ENCODE results near the gene COL8A1.

The COL8A1 gene

DNA sequence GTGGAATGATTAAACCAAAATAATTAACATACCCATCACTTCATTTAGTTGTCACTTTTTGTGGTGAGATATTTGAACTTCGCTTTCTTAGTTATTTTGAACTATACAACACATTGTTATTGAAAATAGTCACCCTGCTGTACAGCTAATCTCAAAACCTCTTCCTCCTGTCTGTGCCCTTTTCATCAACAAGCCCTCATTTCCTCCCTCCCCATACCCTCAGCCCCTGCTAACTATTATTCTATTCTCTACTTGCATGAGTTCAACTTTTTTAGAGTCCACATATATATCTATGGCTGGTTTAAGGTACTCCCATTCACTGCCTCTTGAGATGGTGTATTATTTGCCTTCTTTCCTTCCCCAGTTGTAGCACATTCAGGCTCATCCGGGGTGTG lies 32.2 kb downstream of the COL8A1 start:
- no peak for FAIRE-seq
- DNase-seq (ENCODE audit: low spot score): no peak

DNA sequence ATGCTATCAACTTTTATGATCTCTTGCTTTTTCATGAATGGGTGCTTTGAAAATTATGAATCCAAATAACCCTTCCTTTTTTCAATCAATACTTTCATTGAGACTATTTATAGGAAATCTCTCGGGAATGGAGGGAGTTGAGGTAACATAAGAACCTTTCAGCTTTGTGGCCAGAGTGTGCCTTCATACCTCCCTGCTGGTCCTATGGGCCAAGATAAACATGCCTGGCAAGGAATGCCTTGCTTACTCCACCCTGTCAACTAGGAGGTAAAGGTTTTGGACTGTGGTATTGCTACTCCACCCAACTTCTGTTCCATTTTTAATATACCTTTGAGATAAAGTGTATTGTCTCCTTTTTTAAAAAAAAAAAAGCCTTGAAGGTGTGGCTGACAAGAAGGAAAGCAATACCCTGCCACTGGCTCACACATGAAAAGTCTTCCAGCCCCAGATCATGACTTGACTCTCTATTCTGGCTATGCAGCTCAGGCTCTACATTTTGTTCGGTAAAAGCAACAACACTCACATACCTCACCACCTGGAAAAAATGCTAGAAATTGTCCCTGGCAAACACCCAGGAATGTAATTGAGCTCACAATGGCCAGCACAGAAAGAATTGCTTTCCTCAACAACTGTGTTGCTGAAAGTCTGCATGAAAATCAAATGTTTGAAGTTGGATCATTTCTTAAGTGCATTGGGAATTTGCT lies 35.8 kb downstream of the COL8A1 start:
- FAIRE-seq: no peak
- DNase-seq (ENCODE audit: low spot score): no peak

DNA sequence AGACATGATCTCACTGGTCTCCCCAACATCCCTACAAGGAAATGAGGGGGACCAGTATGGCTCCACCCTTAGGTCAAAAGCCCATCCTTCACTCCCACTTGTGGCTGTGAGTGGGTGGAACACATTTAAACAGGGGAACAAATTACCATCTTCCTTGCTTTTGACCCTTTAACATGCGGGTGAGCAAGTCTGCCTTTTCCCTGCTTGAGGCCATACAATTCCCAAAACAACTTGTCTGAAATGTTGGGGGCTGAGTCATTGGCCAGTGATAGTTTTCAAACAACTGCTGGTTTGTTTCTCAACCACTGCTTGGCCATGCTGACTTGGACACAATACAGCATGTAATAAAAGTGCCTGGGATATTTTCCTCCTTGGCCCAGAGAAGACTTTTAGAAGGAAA lies 39.6 kb downstream of the COL8A1 start:
- FAIRE-seq (peak; percentile 66), DNase-seq (ENCODE audit: low spot score) (no peak)

DNA sequence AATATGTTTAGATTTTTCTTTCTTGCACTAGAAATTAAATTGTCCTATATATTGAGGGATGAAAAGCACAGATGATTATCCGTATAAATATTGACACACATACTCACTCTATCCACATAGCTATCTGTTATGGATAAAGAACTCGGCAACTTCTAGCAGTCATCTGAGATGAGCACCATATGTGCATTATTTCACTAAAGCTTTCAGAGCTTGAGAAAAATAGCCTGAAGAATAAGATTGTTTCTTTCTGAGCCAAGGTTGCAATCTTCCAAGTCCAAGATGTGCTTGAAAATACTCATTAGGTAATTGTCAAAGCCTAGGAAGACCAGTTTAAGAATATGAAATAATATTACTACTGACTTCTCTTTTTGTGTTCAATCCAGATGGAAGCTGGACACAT lies 40.5 kb downstream of the COL8A1 start:
- no peak for FAIRE-seq

DNA sequence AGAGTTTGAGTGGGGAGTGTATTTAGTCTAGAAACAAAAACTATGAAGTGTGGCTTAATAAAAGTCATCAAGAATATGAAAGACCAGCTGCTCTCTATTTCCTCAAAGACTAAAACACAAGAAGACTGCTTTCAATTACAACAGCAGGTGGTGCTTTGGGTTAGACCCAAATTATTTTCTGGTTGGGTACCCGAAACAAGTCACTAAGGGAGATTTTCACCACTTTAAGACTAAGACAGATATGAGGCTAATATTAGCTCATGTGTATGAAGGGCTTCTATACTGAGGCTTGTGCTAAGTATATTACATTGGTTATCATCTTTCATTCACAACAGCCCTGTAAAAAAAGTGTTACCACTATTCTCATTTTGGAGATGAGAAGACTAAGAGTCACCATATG lies 43.1 kb downstream of the COL8A1 start:
- no peak for DNase-seq (ENCODE audit: low spot score)
- FAIRE-seq: no peak

More for the DNA sequence above, 40.5 kb downstream of the COL8A1 start:
- DNase-seq (ENCODE audit: low spot score): no peak

DNA sequence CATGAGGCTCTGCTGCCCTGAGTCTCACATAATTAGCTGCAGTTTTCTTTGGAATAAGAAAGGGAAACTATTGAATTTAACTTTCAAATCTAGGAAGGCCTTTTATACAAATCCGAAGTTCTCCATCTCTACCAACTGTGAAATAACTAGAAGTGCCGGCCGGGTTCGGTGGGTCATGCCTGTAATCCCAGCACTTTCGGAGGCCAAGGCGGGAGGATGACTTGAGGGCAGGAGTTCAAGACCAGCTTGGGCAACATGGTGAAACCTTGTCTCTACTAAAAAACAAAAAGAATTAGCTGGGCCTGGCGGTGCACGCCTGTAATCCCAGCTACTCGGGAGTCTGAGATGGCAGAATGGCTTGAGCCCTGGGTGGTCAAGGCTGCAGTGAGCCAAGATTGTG lies 43.6 kb downstream of the COL8A1 start:
- DNase-seq (ENCODE audit: low spot score) (no peak), FAIRE-seq (no peak)

DNA sequence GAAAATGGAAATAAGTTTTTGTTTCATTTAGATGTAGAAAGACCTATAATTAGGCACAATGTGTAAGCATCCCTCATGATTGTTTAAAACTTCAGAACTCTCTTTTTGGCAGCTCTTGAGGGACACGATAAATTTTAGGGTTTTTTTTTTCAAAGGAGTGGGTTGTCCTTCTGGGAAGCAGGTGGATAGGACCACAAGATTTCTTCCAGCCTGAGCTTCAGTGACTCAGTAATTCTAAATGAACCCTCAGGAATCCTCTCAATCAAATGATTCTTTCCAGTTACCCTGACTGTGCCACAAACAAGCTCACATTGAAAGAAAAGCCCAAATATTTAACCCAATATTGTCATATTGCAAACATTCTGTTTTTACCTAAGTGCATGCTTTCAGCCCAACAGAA lies 45.1 kb downstream of the COL8A1 start:
- FAIRE-seq: no peak
- DNase-seq (ENCODE audit: low spot score): no peak

DNA sequence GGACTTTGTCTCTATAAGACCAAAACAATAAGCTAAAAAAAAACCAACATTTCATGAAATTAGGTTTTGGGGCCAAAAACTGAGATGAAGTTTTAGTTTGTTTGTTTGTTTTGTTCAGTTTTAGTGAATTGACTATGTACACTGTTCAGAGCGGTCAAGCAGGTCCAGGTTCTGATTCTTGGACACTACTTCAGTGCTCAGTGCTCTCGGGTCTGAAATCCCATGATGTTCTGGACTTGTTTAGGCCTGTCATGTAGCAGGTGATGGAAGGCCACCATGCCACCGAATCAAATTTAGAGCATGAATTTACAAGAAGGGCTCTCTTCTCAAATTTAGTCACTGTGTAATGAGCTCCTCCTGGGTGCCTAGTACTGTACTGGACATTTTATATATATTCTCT lies 45.5 kb downstream of the COL8A1 start:
- DNase-seq (ENCODE audit: low spot score) (no peak), FAIRE-seq (no peak)

DNA sequence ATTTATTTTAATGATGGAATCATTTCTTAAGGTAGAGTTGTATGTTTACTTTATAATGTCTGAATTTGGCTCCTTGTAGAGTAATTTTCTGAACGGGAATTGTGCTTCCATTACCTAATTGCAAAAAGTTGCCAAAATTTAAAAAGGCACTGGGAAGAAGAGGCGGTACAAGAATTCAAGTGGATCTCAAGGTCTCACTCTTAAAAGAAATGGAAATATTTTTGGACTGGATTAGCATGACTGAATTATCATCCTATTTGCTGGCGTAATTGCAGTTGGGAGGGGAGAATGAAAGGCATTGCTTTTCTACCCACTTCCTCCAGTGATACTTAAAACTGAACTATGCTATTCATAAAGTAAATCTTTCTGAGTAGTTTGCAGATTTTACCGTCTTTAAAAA lies 46.2 kb downstream of the COL8A1 start:
- no peak for FAIRE-seq

DNA sequence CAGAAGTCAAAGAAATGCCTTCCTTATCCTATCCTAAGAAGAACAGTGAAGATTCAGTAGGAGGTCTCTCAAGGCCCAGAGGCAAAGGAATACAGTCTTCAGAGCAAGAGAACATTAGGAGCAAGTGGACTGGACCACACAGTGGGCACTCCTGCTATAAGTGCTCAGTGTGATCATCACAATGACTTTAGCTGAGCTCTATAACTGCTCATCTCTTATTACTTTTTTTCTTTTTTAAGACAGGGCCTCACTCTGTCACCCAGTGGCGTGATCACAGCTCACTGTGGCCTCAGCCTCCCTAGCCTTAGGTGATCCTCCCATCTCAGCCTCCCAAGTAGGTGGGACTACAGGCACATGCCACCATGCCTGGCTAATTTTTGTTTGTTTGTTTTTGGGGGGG lies 48.1 kb downstream of the COL8A1 start:
- no peak for DNase-seq (ENCODE audit: low spot score)
- FAIRE-seq: no peak

More for the DNA sequence above, 46.2 kb downstream of the COL8A1 start:
- DNase-seq (ENCODE audit: low spot score): no peak

DNA sequence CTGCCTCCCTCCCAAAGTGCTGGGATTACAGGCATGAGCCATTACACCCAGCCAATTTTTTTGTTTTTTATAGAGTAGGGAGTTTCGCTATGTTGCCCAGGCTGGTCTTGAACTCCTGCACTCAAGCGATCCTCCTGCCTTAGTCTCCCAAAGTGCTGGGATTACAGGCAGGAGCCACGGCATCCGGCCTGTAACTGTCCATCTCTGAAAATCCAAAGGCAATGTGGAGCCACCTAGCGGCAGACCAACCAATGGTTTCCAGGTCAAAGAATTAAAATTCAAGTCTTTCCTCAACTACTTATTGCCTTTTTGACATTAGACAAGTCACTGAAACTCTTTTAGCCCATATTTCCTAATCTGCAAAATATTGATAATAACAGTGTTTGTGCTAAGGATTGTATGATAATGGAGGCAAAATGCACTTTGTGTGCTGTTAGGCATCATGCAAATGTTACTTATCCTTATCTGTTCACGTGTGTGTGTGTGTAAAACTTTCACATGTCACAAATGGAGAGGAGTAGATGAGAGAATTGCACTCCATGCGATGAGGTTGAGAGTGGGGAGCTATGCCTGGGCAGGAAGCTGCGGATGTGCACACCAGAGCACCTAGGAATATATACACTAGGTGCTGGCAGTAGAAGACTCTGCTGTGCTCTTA lies 48.7 kb downstream of the COL8A1 start:
- FAIRE-seq (peak; percentile 82), DNase-seq (ENCODE audit: low spot score) (peak; percentile 68)

DNA sequence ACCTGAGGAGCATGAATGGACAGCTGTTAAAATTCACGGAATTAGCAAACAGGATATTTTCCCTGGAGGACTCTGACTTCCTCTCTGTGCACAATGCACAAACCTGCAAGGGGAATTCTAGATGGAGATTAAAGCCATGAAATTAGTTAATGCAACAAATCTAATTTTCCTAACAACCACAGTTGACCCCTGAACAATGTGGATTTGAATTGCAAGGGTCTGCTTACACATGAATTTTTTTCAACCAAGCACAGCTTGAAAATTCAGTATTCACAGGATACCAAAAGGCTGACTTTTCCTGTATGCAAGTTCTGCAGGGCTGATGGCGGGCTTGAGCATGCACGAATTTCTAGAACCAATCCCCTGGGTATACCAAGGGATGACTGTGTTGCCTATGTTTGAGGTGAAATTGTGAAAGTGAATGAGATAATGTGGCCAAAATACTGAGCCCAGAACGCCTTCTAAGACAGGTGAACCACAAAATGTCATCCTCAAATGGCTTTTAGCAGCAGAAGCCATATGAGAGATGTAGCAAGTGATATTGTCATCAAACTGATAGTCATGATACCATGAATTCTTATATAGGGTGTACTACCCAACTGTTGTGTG lies 52.5 kb downstream of the COL8A1 start:
- no peak for DNase-seq (ENCODE audit: low spot score)
- FAIRE-seq: no peak

DNA sequence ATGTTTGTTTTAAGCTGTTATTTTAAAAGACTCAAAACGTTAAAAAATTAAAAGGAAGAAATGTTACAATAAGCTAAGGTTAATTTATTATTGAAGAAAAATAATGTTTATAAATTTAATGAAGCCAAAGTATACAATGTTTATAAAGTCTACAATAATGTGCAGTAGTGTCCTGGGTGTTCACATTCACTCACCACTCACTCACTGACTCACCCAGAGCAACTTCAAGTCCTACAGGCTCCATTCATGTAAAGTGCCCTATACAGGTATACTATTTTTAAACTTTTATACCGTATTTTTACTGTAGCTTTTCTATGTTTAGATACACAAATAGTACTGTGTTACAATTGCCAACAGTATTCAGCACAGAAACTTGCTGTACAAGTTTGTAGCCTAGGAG lies 55.2 kb downstream of the COL8A1 start:
- no peak for DNase-seq (ENCODE audit: low spot score)
- no peak for FAIRE-seq

DNA sequence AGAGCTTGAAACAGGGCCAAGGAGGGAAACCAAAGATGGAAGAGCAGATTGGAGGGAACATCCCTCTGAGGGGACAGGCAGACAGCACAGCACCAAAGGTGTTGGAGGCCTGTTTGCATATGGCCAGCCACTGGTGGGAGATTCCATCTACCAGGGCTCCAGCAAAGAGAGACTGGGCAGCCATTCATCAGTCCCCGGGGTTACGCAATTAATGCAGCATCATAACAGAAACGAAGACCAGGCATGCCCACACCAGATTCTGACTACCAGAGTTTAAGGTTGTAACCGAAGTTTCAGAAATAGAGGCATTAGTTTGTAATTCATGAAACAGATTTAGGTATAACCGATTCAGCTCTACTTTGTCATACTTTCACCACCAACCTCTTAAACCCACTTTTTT lies 58.1 kb downstream of the COL8A1 start:
- DNase-seq (ENCODE audit: low spot score): no peak
- FAIRE-seq: no peak

DNA sequence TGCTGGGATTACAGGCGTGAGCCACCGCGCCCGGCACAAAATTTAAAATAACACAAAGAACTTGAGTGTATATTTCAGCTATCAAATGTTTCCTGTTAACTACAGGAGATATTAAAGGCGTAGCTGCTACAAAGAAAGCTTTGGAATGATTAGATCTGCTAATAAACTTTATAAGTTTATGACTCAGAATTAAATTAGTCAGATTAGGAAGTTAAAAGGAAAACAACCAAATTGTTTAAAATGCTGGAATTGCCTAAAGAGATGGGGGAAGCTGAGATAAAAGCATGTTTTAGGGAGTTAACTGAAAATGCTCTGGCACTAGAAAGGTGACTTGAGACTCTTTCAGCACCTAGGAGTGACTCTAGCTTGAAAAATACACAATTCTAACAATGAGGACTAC lies 58.9 kb downstream of the COL8A1 start:
- FAIRE-seq (no peak), DNase-seq (ENCODE audit: low spot score) (no peak)

DNA sequence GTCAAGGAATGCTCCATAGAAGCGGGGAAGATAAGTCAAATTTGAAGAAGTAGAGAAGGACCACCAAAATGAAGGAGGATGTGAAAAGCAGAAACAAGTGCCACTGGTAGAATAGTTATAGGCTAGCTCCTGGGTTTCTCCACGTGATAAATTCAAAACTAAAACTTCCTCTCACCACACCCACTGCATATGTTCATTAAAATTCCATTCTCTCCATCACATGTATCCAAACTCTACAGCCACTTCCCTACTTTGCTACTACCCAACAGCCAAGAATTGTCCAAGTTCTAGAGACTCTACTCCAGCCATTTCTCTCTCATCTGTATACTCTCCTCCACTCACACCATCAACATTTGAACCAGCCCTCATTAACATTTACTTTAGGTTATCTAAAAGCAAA lies 60.5 kb downstream of the COL8A1 start:
- no peak for FAIRE-seq

DNA sequence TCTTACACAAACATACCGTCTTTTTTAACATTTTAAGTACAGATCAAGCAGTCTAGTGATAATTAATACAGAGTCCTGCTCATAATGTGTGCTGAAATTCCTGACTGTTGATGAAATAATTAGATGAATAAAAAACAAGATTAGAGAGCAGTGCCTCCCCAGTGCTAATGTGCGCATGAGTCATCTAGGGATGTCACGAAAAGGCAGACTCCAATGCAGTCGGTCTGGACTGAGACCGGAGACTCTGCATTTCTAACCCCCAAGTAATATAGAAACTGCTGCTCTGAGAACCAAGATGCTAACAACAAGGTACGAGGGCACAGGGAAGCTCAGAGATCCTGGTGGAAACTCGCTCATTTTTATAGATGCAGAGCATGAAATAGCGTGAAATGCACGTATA lies 61.4 kb downstream of the COL8A1 start:
- FAIRE-seq (no peak), DNase-seq (ENCODE audit: low spot score) (no peak)

More for the DNA sequence above, 60.5 kb downstream of the COL8A1 start:
- no peak for DNase-seq (ENCODE audit: low spot score)

DNA sequence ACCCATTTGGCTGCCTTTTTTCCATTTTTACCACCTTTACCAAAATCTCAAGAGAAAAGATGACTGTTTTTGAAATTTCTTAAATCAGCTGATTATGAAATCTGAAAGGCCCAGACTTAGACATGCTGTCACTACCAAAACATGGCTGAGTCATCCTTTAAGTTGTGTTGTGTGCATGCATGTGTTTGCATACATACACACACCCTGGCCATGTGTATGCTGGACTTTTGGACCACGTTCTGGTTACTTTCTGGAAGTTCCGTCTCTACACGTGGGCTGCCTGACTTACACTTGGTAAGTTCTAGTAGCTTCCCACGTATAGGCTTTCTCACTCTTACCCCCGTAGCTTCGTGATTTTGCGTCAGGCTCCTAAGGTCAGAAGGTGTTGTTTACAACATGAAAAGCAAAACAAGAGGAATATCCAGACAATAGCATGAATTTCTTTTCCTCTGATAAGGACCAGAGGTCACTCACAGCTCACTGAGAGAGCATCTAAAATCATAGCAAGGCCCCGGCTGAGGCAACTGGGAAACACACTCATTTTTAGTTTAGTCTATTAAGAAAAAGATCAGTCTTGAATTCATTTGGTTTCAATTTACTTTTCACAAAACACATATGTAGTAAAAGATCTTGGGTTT lies 62.4 kb downstream of the COL8A1 start:
- no peak for FAIRE-seq

DNA sequence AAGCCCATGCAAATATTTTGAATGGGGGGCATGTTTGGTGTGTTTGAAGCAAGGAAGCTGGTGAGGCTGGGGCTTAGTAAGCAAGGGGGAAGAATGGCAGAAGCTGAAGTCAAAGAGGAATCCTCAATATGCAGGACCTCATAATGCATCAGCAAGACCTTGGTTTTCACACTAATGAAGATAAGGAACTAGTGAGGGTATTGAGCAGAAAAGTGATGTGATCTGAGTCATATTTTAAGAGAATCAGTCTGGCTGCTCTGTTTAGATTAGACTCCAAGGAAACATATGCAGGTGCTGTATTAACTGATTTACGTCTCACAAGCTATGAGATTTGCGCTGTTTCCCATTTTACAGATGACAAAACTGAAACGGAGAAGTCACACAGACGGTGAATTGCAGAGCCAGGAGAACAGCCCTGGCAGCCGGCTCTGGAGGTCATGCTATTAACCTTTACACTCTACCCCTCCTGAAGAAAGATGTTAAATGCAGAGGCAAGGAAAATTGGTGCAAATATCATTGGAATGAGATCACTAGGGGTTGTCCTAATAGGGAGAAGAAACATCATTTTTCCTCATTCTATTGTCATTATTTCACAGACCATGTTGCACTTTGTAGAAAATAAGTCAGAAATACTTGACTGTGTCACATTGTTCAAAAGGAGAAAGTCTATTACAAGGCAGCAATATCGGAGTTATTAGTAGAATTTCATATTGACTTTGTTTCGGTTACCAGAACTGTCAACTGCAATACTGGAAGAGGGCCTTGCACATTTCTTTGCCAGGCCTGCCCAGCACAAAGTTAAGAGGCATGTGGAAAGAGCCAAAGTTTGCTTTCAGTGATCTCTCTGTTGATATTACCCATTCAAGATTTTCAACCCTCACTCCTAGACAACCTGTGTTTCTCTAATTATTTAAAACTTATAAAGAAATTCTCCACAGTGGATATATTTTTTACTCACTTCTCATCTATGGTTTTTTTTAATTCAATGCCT lies 64.9 kb downstream of the COL8A1 start:
- FAIRE-seq (no peak), DNase-seq (ENCODE audit: low spot score) (no peak)

More for the DNA sequence above, 62.4 kb downstream of the COL8A1 start:
- no peak for DNase-seq (ENCODE audit: low spot score)

DNA sequence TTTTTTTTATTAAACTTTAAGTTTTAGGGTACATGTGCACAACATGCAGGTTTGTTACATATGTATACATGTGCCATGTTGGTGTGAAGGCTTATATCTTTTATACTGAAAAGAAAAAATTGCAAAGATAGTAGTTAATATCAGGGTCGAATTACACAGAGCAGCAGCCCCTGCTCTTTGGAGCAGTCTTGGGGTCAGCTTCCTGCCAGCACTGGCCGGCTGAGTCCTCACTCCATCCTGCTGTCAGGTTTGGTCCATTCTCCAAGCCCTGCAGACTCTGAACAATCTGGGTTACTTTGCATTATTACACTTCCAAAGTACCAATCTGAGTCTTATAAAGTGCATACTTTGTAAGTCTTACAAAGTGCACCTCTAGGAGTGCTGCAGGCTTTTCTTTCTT lies 66.0 kb downstream of the COL8A1 start:
- no peak for FAIRE-seq
- no peak for DNase-seq (ENCODE audit: low spot score)

DNA sequence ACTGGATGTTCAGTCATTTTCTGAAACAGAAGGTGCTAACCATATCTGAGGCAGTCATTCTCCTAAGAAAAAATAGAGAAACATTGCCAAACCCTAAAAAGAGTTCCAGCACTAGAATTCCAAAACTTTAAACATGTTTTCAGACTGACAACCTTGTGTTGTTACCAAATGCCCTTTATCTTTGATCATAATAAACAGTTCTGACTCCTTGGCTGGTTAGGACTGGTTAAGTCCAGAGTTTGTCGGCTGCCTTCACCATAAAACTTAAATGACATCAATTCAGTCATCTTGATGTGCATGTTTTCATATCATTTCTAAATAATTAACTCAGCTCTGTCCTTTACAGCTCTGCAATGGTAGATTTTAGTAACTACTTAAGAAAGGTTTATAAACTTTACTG lies 68.0 kb downstream of the COL8A1 start:
- no peak for DNase-seq (ENCODE audit: low spot score)
- FAIRE-seq: no peak
